Adrenal gland (tissue), 5 donors: ENCODE data around the gene PRPF6.

Experiments
- CTCF ChIP-seq, 6 experiments: fragments of 450-650 bp in 4 of 6; fragments of 200-600 bp in 2 of 6; sonication (generic) in 1 of 6; IDR thresholded peaks; 1 replicate in 5 of 6; 2 replicates in 1 of 6; pipeline versions ENCODE4 v1.5.1 to v1.8.0; 2016 to 2021; ENCODE audit warnings: antibody characterized with exemption in 6 of 6, mild to moderate bottlenecking in 2 of 6, moderate library complexity in 1 of 6
- POLR2A ChIP-seq, 2 donors: fragments of 450-650 bp; IDR thresholded peaks; one replicate each; pipeline ENCODE4 v1.6.1; 2017; ENCODE audit warnings: antibody characterized with exemption in 2 of 2, mild to moderate bottlenecking in 2 of 2, moderate library complexity in 1 of 2
- donor health status: DM: no; HTN: no; CAD: no.

- no peak for TF ChIP-seq CTCF (IDR thresholded peaks at IDR 0.05)
- no peak for TF ChIP-seq POLR2A (IDR thresholded peaks at IDR 0.05)
Observed at GRCh38 chr20:63969838-63970713, 10.9 kb upstream of the PRPF6 start, which contains the start of gene ZNF512B.
